ENCODE data around the gene PALLD. TPM values are rescaled to one million over a fixed set of nuclear protein-coding genes. Genes with fewer than 3 reads are reported as not detected.

The PALLD gene
- total RNA-seq, 4 donors from 2014 or later, result 266 to 761 (median 441) TPM

- Histone ChIP-seq H3K27me3 (no peaks in the 10 kb centered on the region), H3K9me3 (no peaks in the 10 kb centered on the region), H3K4me1 (peaks cover 10 to 13% of the 10 kb centered on the region in 2 donors), H3K36me3 (no peaks in the 10 kb centered on the region), H3K27ac (peak overlapping the region; percentile 40 to 82), H3K4me3 (no peak overlapping the region)
- intact Hi-C loops (cut with DNase I; ENCODE audit: low total_unique reads), result no loop called here
- DNase-seq, result no peak
- TF ChIP-seq CTCF (IDR thresholded peaks at IDR 0.05) (no peak), POLR2A (IDR thresholded peaks at IDR 0.05) (no peak)
Observed at GRCh38 chr4:168868044-168868781, 371.4 kb downstream of the PALLD start.

- no peak for TF ChIP-seq POLR2A (IDR thresholded peaks at IDR 0.05)
- no peak for TF ChIP-seq CTCF (IDR thresholded peaks at IDR 0.05)
- no peaks in the 10 kb centered on the region for H3K9me3 ChIP-seq
- peak overlapping the region; percentile 40 to 82 for H3K27ac ChIP-seq
- no peaks in the 10 kb centered on the region for H3K27me3 ChIP-seq
- peaks cover 10 to 15% of the 10 kb centered on the region in 2 donors for H3K4me1 ChIP-seq
- intact Hi-C loops (cut with DNase I; ENCODE audit: low total_unique reads), result no loop called here
- no peak overlapping the region for H3K4me3 ChIP-seq
- DNase-seq, result no peak
- H3K36me3 ChIP-seq, result no peaks in the 10 kb centered on the region
Observed at GRCh38 chr4:168868802-168869201, 371.9 kb downstream of the PALLD start.

GRCh38 chr4:168870004-168870403 is 373.2 kb downstream of the PALLD start:
- peaks cover 10 to 19% of the 10 kb centered on the region in 2 donors for H3K4me1 ChIP-seq
- no peak for DNase-seq
- no peak overlapping the region for H3K4me3 ChIP-seq
- no peaks in the 10 kb centered on the region for H3K27me3 ChIP-seq
- peak overlapping the region; percentile 47 to 82 for H3K27ac ChIP-seq
- H3K36me3 ChIP-seq, result no peaks in the 10 kb centered on the region
- no peak for TF ChIP-seq CTCF (IDR thresholded peaks at IDR 0.05)
- TF ChIP-seq POLR2A (IDR thresholded peaks at IDR 0.05), result no peak
- no peaks in the 10 kb centered on the region for H3K9me3 ChIP-seq
- intact Hi-C loops (cut with DNase I; ENCODE audit: low total_unique reads), result no loop called here

- Histone ChIP-seq H3K9me3 (no peaks in the 10 kb centered on the region), H3K4me3 (no peak overlapping the region), H3K4me1 (peaks cover 10 to 19% of the 10 kb centered on the region in 2 donors), H3K27ac (peak overlapping the region; percentile 47 to 82), H3K27me3 (no peaks in the 10 kb centered on the region), H3K36me3 (no peaks in the 10 kb centered on the region)
- no peak for TF ChIP-seq CTCF (IDR thresholded peaks at IDR 0.05)
- TF ChIP-seq POLR2A (IDR thresholded peaks at IDR 0.05), result no peak
- no peak for DNase-seq
- intact Hi-C loops (cut with DNase I; ENCODE audit: low total_unique reads), result no loop called here
Observed at GRCh38 chr4:168871632-168872031, 374.8 kb downstream of the PALLD start.

GRCh38 chr4:168874083-168874482 is 377.2 kb downstream of the PALLD start:
- Histone ChIP-seq H3K27me3 (no peaks in the 10 kb centered on the region), H3K27ac (peak overlapping the region; percentile 49 to 82), H3K36me3 (no peaks in the 10 kb centered on the region), H3K4me1 (peaks cover 15 to 19% of the 10 kb centered on the region in 2 donors), H3K9me3 (no peaks in the 10 kb centered on the region), H3K4me3 (no peak overlapping the region)
- TF ChIP-seq POLR2A (IDR thresholded peaks at IDR 0.05) (no peak), CTCF (IDR thresholded peaks at IDR 0.05) (no peak)
- DNase-seq, result no peak
- intact Hi-C loops (cut with DNase I; ENCODE audit: low total_unique reads), result no loop called here
